HCT116 (cell line): ENCODE data around the gene CMC2. TPM values are rescaled to one million over a fixed set of nuclear protein-coding genes. Genes with fewer than 3 reads are reported as not detected.

Source experiments
- ATAC-seq: fragments of 200-7000 bp; cut with Tn5 transposase; 2 replicates; pipeline ENCODE4 v1.9.1; 2020; ENCODE audit warnings: mild to moderate bottlenecking, moderate library complexity
- BruUV-seq: library from RNA; stranded (reverse); fragments of 400-500 nt; replicated peaks from 2 replicates; lab custom pipeline; 2021; lab: Mats Ljungman, UMichigan
- CTCF ChIA-PET: fragments of 300-600 bp; sonication (Branson Sonifier 250); formaldehyde crosslinking; loops from one replicate; lab custom pipeline; 2021; ENCODE audit warnings: antibody characterized with exemption; lab: Charles Lee
- POLR2A ChIA-PET: fragments of 300-600, 350-600 bp; sonication (Branson Sonifier 250); formaldehyde crosslinking; loops from one replicate; lab custom pipeline; 2021; ENCODE audit warnings: antibody characterized with exemption; lab: Charles Lee
- RAD21 ChIA-PET, 2 experiments: fragments of 300-600 bp; sonication (Branson Sonifier 250); formaldehyde crosslinking; loops; one replicate each; lab custom pipeline; 2023; ENCODE audit warnings: low total read pairs in 2 of 2; ENCODE audit not compliant: uncharacterized antibody in 2 of 2, unreplicated experiment in 2 of 2, low non-redundant PET in 1 of 2; lab: Charles Lee
- DNase-seq: peaks from one replicate; pipeline ENCODE4 v3.0.0-alpha.2; 2010; ENCODE audit warnings: low read depth, low spot score
- H2AFZ ChIP-seq: fragments of 200-600 bp; shearing (Covaris generic), sonication (generic); 2 replicates; pipeline ENCODE4 v1.6.1; 2017; ENCODE audit warnings: low read depth, mixed run types, mixed read lengths, antibody characterized with exemption, low read length; ENCODE audit not compliant: poor library complexity, severe bottlenecking
- H3K27ac ChIP-seq: 2 replicates; pipeline ENCODE4 v1.5.1; 2012; ENCODE audit warnings: low read depth, low read length
- H3K27me3 ChIP-seq: fragments of 200-600 bp; sonication (generic); 2 replicates; pipeline ENCODE4 v1.6.1; 2016; ENCODE audit warnings: mixed run types, low read length, mixed read lengths; ENCODE audit not compliant: insufficient read depth
- H3K36me3 ChIP-seq, 2 experiments: fragments of 200-500 bp in 1 of 2; fragments of 200-600 bp in 1 of 2; sonication (Bioruptor generic) in 1 of 2; sonication (generic) in 1 of 2; 2 replicates each; pipeline versions ENCODE4 v1.5.1 to v1.6.1; 2014 to 2016; ENCODE audit warnings: low read length in 2 of 2, inconsistent platforms in 1 of 2, mixed read lengths in 1 of 2, mixed run types in 1 of 2; ENCODE audit not compliant: insufficient read depth in 2 of 2, control insufficient read depth in 1 of 2
- H3K4me1 ChIP-seq, 2 experiments: fragments of 200-600 bp in 1 of 2; sonication (generic) in 1 of 2; 2 replicates each; pipeline versions ENCODE4 v1.5.1 to v1.6.1; 2012 to 2017; ENCODE audit warnings: low read length in 2 of 2, inconsistent platforms in 1 of 2, mild to moderate bottlenecking in 1 of 2, mixed read lengths in 1 of 2, mixed run types in 1 of 2, moderate library complexity in 1 of 2; ENCODE audit not compliant: insufficient read depth in 2 of 2, control insufficient read depth in 1 of 2
- H3K4me2 ChIP-seq: fragments of 200-600 bp; sonication (generic); 2 replicates; pipeline ENCODE4 v1.6.1; 2017; ENCODE audit warnings: mixed run types, low read length, mixed read lengths
- H3K4me3 ChIP-seq, 2 experiments: fragments of 200-600 bp in 1 of 2; sonication (generic) in 1 of 2; replicated peaks in 1 of 2; 2 replicates each; pipeline ENCODE4 v1.5.1; 2011 to 2016; ENCODE audit warnings: low read length in 2 of 2, control low read depth in 1 of 2, low read depth in 1 of 2, mild to moderate bottlenecking in 1 of 2, mixed read lengths in 1 of 2, mixed run types in 1 of 2
- H3K79me2 ChIP-seq: fragments of 200-600 bp; sonication (generic); 2 replicates; pipeline ENCODE4 v1.6.1; 2017; ENCODE audit warnings: mild to moderate bottlenecking, mixed run types, low read length, moderate library complexity, mixed read lengths; ENCODE audit not compliant: insufficient read depth
- H3K9ac ChIP-seq: fragments of 200-600 bp; sonication (generic); 2 replicates; pipeline ENCODE4 v1.6.1; 2016; ENCODE audit warnings: low read length, mixed read lengths
- H3K9me2 ChIP-seq: fragments of 200-600 bp; sonication (generic), shearing (Covaris generic); 2 replicates; pipeline ENCODE4 v1.6.1; 2017; ENCODE audit warnings: mixed run types, mild to moderate bottlenecking, moderate library complexity; ENCODE audit not compliant: insufficient read depth
- H3K9me3 ChIP-seq, 2 experiments: fragments of 200-500 bp in 1 of 2; fragments of 200-600 bp in 1 of 2; sonication (Bioruptor generic) in 1 of 2; sonication (generic) in 1 of 2; 2 replicates each; pipeline ENCODE4 v1.6.1; 2014 to 2017; ENCODE audit warnings: low read length in 2 of 2, mixed read lengths in 2 of 2, inconsistent platforms in 1 of 2, low read depth in 1 of 2, mild to moderate bottlenecking in 1 of 2, mixed run types in 1 of 2, moderate library complexity in 1 of 2; ENCODE audit not compliant: control insufficient read depth in 1 of 2, insufficient read depth in 1 of 2
- H4K20me1 ChIP-seq: fragments of 200-600 bp; sonication (generic), shearing (Covaris generic); 2 replicates; pipeline ENCODE4 v1.6.1; 2017; ENCODE audit warnings: mixed run types, mild to moderate bottlenecking, moderate library complexity; ENCODE audit not compliant: insufficient read depth
- CTCF ChIP-seq, 3 experiments: fragments of 200-600 bp in 1 of 3; sonication (generic) in 1 of 3; IDR thresholded peaks in 2 of 3; conservative IDR thresholded peaks in 1 of 3; 2 replicates each; pipeline ENCODE4 v1.5.1; 2012 to 2017; ENCODE audit warnings: low read depth in 2 of 3, low read length in 2 of 3, antibody characterized with exemption in 1 of 3, borderline replicate concordance in 1 of 3, control low read depth in 1 of 3, mild to moderate bottlenecking in 1 of 3, mixed read lengths in 1 of 3, mixed run types in 1 of 3, moderate library complexity in 1 of 3; ENCODE audit not compliant: insufficient read depth in 1 of 3
- RAD21 ChIP-seq: IDR thresholded peaks from 2 replicates; pipeline ENCODE4 v1.6.1; 2012; ENCODE audit warnings: low read depth, mild to moderate bottlenecking
- ZNF274 ChIP-seq: fragments of 200-500 bp; sonication (Bioruptor generic); IDR thresholded peaks from 2 replicates; pipeline ENCODE4 v1.6.1; 2014; ENCODE audit warnings: mild to moderate bottlenecking, low read depth, low read length, inconsistent platforms
- intact Hi-C: fragments of 100-400 bp; cut with micrococcal nuclease; formaldehyde crosslinking; loops from 2 replicates; pipeline ENCODE4 v1.10.0; 2022
- total RNA-seq: library from RNA; stranded (reverse); gene quantifications from one replicate; pipeline ENCODE4 v1.2.1, GENCODE V29; 2021; ENCODE audit not compliant: unreplicated experiment

Gene CMC2
- total RNA-seq, 1 experiment from 2014 or later = 119 TPM

DNA sequence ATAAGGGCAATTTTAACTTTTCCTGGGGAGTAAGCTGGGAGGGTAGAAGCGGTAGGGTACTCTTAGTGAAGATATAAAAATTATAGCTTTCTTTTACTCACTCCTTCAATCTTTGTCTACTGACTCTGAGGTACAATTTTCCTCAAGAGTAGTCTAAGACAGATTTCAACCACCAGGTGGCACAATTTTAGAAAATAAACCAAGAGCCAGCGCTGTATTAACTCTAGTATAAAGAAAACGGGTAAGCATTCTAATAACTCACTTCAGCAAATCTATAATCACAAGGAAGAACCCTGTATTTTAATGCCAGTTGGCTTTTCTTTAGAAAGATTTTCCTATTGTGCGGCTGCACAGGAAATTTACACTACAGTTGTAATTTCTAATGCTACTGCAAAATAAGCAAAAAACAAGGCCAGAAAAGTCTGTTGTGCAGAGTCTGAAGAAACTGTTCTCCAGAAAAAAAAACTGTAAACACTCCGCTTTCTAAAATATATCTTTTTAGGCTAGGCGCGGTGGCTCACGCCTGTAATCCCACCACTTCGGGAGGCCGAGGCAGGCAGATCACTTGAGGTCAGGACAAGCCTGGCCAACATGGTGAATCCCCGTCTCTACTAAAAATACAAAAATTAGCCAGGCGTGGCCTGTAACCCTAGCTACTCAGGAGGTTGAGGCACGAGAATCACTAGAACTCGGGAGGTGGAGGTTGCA, 1.9 kb downstream of the CMC2 start:
- ChIA-PET POLR2A (no interaction called here), CTCF (interaction anchor here (0.5 to 1.6 kb wide), 25 partner anchors 8 to 194 kb away, joined by 3 to 13 read pairs (median 4); partner anchors contain the start of gene ATMIN), RAD21 (no interaction called here)
- DNase-seq (peak; percentile 63), ATAC-seq (no peak)
- Histone ChIP-seq H4K20me1 (peaks cover 22% of the 10 kb centered on the region; the same call in 1 of the 2 replicates), H3K4me2 (peak overlapping the region; percentile 83), H3K27me3 (no peaks in the 10 kb centered on the region), H3K4me3 (peak overlapping the region; percentile 14 to 16; a peak in 2 of 4 replicates), H3K9ac (peak overlapping the region; percentile 15; the same call in 1 of the 2 replicates), H3K27ac (0 out of 2 replicates have a peak overlapping the region, but pooled peaks have one; percentile 23), H3K9me2 (no peaks in the 10 kb centered on the region), H3K4me1 (peaks cover 16 to 26% of the 10 kb centered on the region in 2 experiments), H3K36me3 (no peaks in the 10 kb centered on the region; a peak in 1 of 4 replicates), H3K9me3 (no peaks in the 10 kb centered on the region), H3K79me2 (peaks cover 94% of the 10 kb centered on the region), H2AFZ (no peak overlapping the region)
- no TSS peak for BruUV-seq
- TF ChIP-seq CTCF (IDR thresholded peaks at IDR 0.05 in 2 of 3, conservative IDR thresholded peaks at IDR 0.05 in 1 of 3; ENCODE audit: borderline replicate concordance in 1 of 3, insufficient read depth in 1 of 3, low read depth in 2 of 3, low read length in 2 of 3) = peak in 2 of 3 experiments; percentile 70 to 89; a peak in 4 of 6 replicates
- no peak for TF ChIP-seq RAD21
- no peak for TF ChIP-seq ZNF274
- intact Hi-C loops = loop anchor here (5.0 to 10.0 kb wide), 3 partner anchors 138 to 733 kb away; no protein-coding TSS in a partner anchor
